Measurements from ENCODE around the gene REX1BD. TPM values are rescaled to one million over a fixed set of nuclear protein-coding genes. Genes with fewer than 3 reads are reported as not detected.

REX1BD gene
- total RNA-seq, 1 experiment from 2014 or later = 24.8 TPM

- Histone ChIP-seq H3K27ac (no peak overlapping the region), H3K4me3 (no peak overlapping the region), H3K27me3 (0 out of 2 replicates have a peak, but pooled peaks cover 10% of the 10 kb centered on the region), H3K4me1 (no peaks in the 10 kb centered on the region), H3K9me3 (replicated peaks) (no peaks in the 10 kb centered on the region), H3K36me3 (no peaks in the 10 kb centered on the region)
- no peak for DNase-seq
Measured at GRCh38 chr19:18635831-18636182, 47.2 kb downstream of the REX1BD start.

DNA sequence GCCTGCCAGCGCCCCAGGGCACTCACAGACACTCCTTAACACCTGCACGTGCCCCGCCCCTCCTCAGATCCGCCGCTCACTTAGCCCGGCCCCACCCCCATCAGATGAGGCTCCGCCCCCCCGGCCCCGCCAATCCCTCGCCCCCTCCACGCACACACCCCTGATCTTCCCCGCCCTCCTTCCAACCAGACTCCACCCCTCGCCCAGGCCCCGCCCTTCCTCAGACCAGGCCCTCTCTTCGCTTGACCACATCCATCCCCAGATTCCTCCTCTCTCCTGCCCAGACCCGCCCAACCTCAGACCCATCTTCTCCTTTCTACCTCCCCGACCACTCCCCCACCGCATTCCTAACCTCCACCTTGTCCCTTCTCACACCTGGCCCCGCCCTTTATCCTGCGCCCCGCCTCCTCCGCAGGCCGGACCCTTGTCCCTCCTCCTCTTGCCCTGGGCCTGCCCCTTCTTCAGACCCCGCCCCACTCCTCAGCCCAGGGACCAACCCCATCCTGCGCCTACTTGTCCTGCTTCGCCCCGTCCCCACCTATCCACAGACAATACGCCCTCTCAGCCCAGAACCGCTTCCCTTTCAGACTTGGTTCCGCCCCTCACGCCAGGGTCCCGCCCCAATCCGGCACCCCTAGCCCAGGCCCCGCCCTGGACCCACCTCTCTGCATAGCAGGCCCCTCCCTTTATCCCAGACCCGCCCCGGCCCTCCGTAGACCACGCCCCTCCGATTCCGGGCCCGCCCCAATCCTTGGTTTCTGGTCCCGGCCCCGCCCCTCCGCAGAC, 47.8 kb downstream of the REX1BD start:
- Histone ChIP-seq H3K27ac (no peak overlapping the region), H3K27me3 (0 out of 2 replicates have a peak, but pooled peaks cover 10% of the 10 kb centered on the region), H3K36me3 (no peaks in the 10 kb centered on the region), H3K9me3 (replicated peaks) (no peaks in the 10 kb centered on the region), H3K4me3 (peak overlapping the region; percentile 59), H3K4me1 (no peaks in the 10 kb centered on the region)
- peak; percentile 78 for DNase-seq

GRCh38 chr19:18636969-18637629, 48.5 kb downstream of the REX1BD start, which contains the start of gene KLHL26:
Gene KLHL26, plus strand, starts transcription at chr19:18637028. Its CDS starts 27 bp downstream, at chr19:18637055.
- no peaks in the 10 kb centered on the region for H3K9me3 ChIP-seq (replicated peaks)
- H3K27ac ChIP-seq = no peak within 1 kb of the TSS

GRCh38 chr19:18637673-18638630, 49.4 kb downstream of the REX1BD start:
- no peaks in the 10 kb centered on the region for H3K4me1 ChIP-seq
- DNase-seq = no peak
- no peak overlapping the region for H3K4me3 ChIP-seq
- H3K27ac ChIP-seq = no peak overlapping the region
- H3K9me3 ChIP-seq (replicated peaks) = no peaks in the 10 kb centered on the region
- H3K36me3 ChIP-seq = no peaks in the 10 kb centered on the region
- 0 out of 2 replicates have a peak, but pooled peaks cover 10% of the 10 kb centered on the region for H3K27me3 ChIP-seq

More at GRCh38 chr19:18636969-18637629, 48.5 kb downstream of the REX1BD start, which contains the start of gene KLHL26:
- no peak for DNase-seq
- 0 out of 2 replicates have a peak, but pooled peaks cover 10% of the 10 kb centered on the region for H3K27me3 ChIP-seq
- no peaks in the 10 kb centered on the region for H3K36me3 ChIP-seq
- no peaks in the 10 kb centered on the region for H3K4me1 ChIP-seq
- peak within 1 kb of the TSS; percentile 59 for H3K4me3 ChIP-seq

- DNase-seq = no peak
- H3K36me3 ChIP-seq = no peaks in the 10 kb centered on the region
- H3K27me3 ChIP-seq = 0 out of 2 replicates have a peak, but pooled peaks cover 7% of the 10 kb centered on the region
- H3K4me1 ChIP-seq = no peaks in the 10 kb centered on the region
- H3K4me3 ChIP-seq = no peak overlapping the region
- no peaks in the 10 kb centered on the region for H3K9me3 ChIP-seq (replicated peaks)
- no peak overlapping the region for H3K27ac ChIP-seq
Measured at GRCh38 chr19:18639706-18640243, 51.2 kb downstream of the REX1BD start.

Other genes starting within 250 kb of the REX1BD start
- 8.7 and 11.7 TPM in 2 replicates for gene PGPEP1, start 248.2 kb upstream of the REX1BD start, total RNA-seq (2014; rRNA removed; shearing (Covaris generic))
- 17.5 and 27.1 TPM in 2 replicates for gene GDF15, start 202.6 kb upstream of the REX1BD start, total RNA-seq (2014; rRNA removed; shearing (Covaris generic))
- gene LRRC25, start 191.2 kb upstream of the REX1BD start, total RNA-seq (2014; rRNA removed; shearing (Covaris generic)) = not detected in 2 replicates
- 63.0 and 73.0 TPM in 2 replicates for gene SSBP4, start 169.4 kb upstream of the REX1BD start, total RNA-seq (2014; rRNA removed; shearing (Covaris generic))
- 7.4 and 7.5 TPM in 2 replicates for gene ISYNA1, start 150.7 kb upstream of the REX1BD start, total RNA-seq (2014; rRNA removed; shearing (Covaris generic))
- 9.1 and 10.1 TPM in 2 replicates for gene ELL, start 66.7 kb upstream of the REX1BD start, total RNA-seq (2014; rRNA removed; shearing (Covaris generic))
- 86.8 and 88.3 TPM in 2 replicates for gene FKBP8, start 45.2 kb upstream of the REX1BD start, total RNA-seq (2014; rRNA removed; shearing (Covaris generic))
- 71.0 and 75.8 TPM in 2 replicates for gene KXD1, start 30.9 kb upstream of the REX1BD start, total RNA-seq (2014; rRNA removed; shearing (Covaris generic))
- 1,236 and 1,352 TPM in 2 replicates for gene UBA52, start 16.9 kb upstream of the REX1BD start, total RNA-seq (2014; rRNA removed; shearing (Covaris generic))
- 20.6 and 22.1 TPM in 2 replicates for gene CRLF1, start 18.0 kb downstream of the REX1BD start, total RNA-seq (2014; rRNA removed; shearing (Covaris generic))
- 0.20 TPM in 1 of 2 replicates, not detected in the other for gene TMEM59L, start 24.1 kb downstream of the REX1BD start, total RNA-seq (2014; rRNA removed; shearing (Covaris generic))
- gene KLHL26, start 48.2 kb downstream of the REX1BD start, total RNA-seq (2014; rRNA removed; shearing (Covaris generic)) = 0.87 and 1.1 TPM in 2 replicates
- 2.4 and 3.5 TPM in 2 replicates for gene CRTC1, start 94.9 kb downstream of the REX1BD start, total RNA-seq (2014; rRNA removed; shearing (Covaris generic))
- not detected in 2 replicates for gene COMP, start 202.5 kb downstream of the REX1BD start, total RNA-seq (2014; rRNA removed; shearing (Covaris generic))
- gene UPF1, start 243.2 kb downstream of the REX1BD start, total RNA-seq (2014; rRNA removed; shearing (Covaris generic)) = 50.4 and 53.0 TPM in 2 replicates

All from SJCRH30 (cell line).